HuH-7.5 (cell line): ENCODE data around the gene C19orf25.
A peak's percentile ranks its signal among the peaks of the same experiment; 100 is the strongest.
"Not testable (repeated sequence)": the region's sequence is repeated elsewhere in the genome, so short reads cannot be mapped to it uniquely, and the experiment has no call there.

Source experiments
- DNase-seq: peaks from one replicate; pipeline ENCODE4 v3.0.0; 2011; ENCODE audit warnings: low spot score

Gene C19orf25

GRCh38 chr19:1478934-1479707 lies at the start of gene C19orf25:
Gene C19orf25, minus strand, starts transcription at chr19:1479215. Its CDS starts 312 bp downstream, at chr19:1478903.
- DNase-seq = peak; percentile 99

- DNase-seq = no peak
Observed at GRCh38 chr19:1527650-1528309, 48.8 kb upstream of the C19orf25 start.

- no peak for DNase-seq
Observed at GRCh38 chr19:1526979-1527649, 48.1 kb upstream of the C19orf25 start.

- DNase-seq = no peak
Observed at GRCh38 chr19:1526066-1526778, 47.2 kb upstream of the C19orf25 start.

- no peak for DNase-seq
Observed at GRCh38 chr19:1525343-1525742, 46.3 kb upstream of the C19orf25 start.

- DNase-seq = no peak
Observed at GRCh38 chr19:1524972-1525325, 45.9 kb upstream of the C19orf25 start.

GRCh38 chr19:1524287-1524971 lies 45.4 kb upstream of the C19orf25 start:
- DNase-seq = no peak

GRCh38 chr19:1523412-1524286 lies 44.6 kb upstream of the C19orf25 start, which contains the start of gene PLK5:
Gene PLK5, plus strand, starts transcription at chr19:1524077. Its CDS starts 2,920 bp downstream, at chr19:1526997.
- no peak for DNase-seq

- no peak for DNase-seq
Observed at GRCh38 chr19:1522838-1523237, 43.8 kb upstream of the C19orf25 start.

- no peak for DNase-seq
Observed at GRCh38 chr19:1522061-1522460, 43.0 kb upstream of the C19orf25 start.

- no peak for DNase-seq
Observed at GRCh38 chr19:1521636-1522035, 42.6 kb upstream of the C19orf25 start.

- DNase-seq = no peak
Observed at GRCh38 chr19:1520203-1520780, 41.3 kb upstream of the C19orf25 start.

- not testable (repeated sequence) for DNase-seq
Observed at GRCh38 chr19:1519802-1520201, 40.8 kb upstream of the C19orf25 start.

GRCh38 chr19:1518471-1518870 lies 39.5 kb upstream of the C19orf25 start:
- DNase-seq = no peak

- no peak for DNase-seq
Observed at GRCh38 chr19:1516395-1516753, 37.4 kb upstream of the C19orf25 start.

- no peak for DNase-seq
Observed at GRCh38 chr19:1514986-1515721, 36.1 kb upstream of the C19orf25 start.

GRCh38 chr19:1514295-1514661 lies 35.3 kb upstream of the C19orf25 start:
- DNase-seq = no peak

- DNase-seq = peak; percentile 89
Observed at GRCh38 chr19:1513499-1514294, 34.7 kb upstream of the C19orf25 start.
